HG02678 (cell line): ENCODE measurements around the gene CACNA1S.

Experiments used
- ATAC-seq: cut with Tn5 transposase; IDR thresholded peaks from one replicate; pipeline ENCODE4 v1.9.1; 2021; ENCODE audit warnings: mild to moderate bottlenecking, moderate library complexity; ENCODE audit not compliant: unreplicated experiment

CACNA1S gene

DNA sequence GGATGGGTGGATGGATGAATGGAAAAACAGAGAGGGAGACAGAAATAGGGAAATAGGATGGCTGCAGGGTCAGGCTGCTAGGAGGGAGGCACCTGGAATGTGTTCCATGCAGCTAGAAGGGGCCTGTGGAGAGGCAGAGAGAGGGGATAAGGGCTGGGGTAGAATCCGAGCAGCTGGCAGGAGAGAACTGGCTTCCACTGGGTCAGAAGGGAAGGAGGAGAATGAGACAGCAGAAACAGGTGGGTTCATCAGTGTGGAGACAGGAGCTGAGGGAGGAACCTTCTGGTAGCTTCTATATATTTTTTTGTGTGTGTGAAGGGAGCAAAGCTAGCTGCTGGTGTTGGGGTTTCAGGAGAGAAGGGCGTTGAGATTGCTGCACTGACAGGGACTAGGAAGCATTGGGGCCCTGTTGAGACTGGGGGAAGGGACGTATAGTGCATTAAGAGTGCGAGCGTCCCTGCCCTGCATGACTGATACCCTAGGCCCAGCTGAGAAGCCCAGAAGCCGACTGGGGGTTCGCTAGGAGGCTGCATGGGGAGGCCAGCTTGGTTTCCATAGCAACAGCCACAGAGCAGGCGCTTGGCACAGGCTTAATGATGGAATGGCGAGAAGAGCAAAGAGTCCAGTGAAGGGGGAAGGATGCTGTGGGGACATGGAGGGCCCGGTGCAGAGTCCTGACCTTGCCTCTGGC is 73.9 kb downstream of the CACNA1S start:
- ATAC-seq = no peak

DNA sequence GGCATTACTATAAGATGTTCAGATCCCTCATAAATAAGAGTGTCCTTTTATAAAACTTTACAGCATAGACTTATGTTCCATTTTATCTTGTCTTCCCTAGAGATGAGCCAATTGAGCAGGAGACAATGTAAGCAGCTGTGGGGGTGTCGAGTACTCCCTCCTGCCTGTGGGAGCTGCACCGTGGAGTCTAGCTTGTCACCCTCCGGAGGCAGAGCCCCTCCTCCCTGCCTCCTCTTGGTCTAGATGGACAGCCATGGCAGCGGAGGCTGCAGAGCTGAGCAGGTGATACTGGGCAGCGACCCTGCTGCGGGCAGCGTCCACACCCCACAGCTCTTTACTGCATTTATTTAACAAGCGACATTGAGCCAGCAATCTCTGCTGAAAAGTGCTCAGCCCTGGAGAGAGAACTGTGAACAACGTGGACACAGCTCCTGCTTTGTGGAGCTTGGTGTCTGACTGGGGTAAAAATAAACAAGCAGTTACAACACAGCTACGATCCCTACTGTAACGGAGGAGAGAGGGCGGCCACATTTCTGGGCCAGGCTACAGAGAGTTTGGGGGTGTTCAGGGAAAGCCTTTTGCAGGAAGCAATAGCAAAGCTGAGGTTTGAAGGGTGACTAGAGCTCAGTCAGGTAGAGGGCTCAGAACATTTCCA is 75.9 kb downstream of the CACNA1S start:
- no peak for ATAC-seq

DNA sequence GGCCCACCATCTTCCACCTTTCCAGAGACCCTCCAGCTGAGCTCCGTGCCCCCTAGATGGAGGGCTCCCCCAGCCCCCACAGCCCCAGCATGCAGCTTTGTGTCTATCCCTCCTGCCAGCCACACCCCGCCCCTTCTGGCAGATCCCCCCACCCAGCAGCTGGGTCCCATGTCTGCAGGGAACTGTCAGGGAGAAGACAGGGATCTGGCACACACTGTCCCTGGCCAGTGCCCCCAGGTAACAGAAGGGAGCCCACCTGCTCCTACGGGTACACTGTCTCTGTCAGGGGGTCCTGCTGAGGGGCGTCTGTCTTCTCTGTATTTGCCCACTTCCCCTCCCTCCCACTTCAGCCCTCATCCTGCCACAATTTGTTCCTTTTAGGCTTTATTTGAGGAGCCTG is 77.6 kb downstream of the CACNA1S start:
- ATAC-seq = no peak

DNA sequence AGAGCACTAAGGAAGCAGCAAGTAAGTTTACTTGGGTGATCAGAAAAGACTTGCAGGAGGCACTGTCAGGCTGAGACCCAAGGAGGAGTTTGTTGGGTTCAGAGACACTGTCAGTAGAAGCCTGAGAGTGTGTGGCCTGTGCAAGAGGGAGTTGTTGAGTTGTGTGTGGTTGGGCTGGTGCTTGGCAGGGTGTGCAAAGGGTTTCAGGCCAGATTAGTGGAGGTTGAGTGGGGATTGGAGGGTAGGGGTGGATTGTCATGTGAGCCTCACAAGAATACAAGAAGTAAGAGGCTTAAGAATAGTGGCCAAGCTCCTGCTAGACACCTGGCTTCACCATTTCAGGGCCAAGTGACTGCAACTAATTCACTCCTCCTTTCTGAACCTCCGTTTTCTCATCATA is 79.8 kb downstream of the CACNA1S start:
- ATAC-seq = no peak

DNA sequence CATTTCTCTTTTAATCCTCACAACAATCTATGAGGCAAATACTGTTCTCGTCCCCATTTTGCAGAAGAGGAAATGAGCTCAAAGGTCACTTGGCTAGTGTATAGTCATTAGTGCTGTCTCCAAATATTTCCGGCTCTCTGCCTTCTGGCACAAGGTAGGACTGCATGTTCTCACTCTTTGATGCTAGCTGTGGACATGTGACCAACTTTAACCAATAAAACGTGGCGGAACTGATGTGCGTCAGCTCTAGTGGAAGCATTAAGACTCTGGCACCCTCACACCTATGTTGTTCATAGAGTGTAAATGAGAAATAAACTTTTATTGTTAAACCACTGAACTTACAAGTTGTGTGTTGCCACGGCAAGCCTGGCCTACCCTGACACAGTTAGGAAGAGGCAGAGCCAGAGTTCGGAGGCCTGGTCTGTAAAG is 83.8 kb downstream of the CACNA1S start:
- no peak for ATAC-seq

DNA sequence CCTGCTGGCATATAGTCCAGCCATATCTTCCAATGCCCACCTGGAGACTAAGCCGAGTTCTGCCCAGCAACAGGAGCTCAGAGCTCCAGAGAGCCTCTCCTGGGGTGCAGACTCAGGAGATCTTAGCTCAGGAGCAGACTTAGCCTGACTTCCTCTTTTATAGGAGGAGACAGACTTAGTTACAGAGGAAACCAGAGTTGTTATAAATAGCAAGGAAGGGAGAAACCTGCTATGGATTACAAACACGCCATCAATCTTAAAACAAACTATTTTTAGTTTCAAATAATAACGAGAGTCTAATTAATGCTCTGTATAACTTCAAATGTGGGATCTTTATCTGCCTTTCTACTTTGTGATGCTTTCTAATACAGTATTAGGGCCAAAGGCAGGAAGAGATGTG is 85.4 kb downstream of the CACNA1S start:
- no peak for ATAC-seq

DNA sequence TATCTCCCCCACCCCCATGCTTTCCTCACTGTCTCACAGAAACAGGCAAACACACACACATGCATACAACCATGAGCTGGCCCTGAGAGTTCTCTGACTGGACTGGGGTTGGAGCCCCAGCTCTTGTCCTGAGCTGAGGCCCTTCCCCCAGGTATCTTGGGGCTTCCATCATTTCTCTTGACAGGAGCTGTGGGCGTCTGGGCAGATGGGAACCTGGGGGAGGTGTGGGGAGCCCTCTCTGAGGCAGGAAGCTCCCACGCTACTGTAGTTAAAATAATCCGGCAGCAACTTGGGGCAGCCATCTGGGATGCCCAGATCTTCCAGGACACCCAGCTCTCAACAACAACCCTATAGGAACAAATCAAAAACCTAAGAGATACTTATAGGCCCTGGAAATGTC is 86.0 kb downstream of the CACNA1S start:
- no peak for ATAC-seq

DNA sequence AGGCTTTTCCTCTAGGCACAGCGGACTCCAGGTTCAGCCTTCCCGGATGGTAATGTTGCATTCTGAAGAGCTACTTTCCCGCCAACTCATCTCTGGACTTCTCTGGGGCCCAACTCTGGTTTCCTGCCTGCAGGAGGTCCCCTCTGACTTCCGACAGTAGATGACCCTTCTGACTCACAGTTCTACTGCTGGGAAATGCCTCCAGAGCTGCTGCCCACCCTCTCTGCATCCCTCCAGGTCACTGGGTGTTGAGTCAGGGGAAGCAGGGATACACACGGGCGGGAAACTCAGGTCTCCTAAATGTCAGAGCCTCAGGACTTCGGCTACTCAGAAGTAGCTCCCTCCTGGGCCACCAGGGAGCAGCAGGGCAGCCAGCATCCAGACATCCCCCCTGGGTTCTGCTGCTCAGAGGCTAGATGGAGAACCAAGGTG is 86.6 kb downstream of the CACNA1S start:
- ATAC-seq = no peak

DNA sequence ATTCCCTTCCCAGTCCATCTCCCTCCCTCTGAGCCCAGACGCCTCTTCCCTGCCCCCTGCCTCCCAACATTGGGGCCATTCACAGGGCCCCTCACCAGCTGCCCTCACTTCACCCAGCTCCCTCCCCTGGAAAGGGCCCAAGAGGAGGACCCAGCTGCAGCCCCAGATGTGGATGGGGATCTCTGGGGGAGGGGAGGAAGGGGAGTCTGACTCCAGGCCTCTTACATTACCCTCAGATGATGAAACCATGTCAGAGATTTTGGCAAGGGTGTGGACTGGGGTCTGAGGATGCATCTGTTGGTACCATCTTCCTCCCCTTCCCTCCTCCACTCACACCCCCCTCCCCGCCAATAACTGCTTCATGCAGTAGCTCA is 87.6 kb downstream of the CACNA1S start:
- ATAC-seq = no peak

DNA sequence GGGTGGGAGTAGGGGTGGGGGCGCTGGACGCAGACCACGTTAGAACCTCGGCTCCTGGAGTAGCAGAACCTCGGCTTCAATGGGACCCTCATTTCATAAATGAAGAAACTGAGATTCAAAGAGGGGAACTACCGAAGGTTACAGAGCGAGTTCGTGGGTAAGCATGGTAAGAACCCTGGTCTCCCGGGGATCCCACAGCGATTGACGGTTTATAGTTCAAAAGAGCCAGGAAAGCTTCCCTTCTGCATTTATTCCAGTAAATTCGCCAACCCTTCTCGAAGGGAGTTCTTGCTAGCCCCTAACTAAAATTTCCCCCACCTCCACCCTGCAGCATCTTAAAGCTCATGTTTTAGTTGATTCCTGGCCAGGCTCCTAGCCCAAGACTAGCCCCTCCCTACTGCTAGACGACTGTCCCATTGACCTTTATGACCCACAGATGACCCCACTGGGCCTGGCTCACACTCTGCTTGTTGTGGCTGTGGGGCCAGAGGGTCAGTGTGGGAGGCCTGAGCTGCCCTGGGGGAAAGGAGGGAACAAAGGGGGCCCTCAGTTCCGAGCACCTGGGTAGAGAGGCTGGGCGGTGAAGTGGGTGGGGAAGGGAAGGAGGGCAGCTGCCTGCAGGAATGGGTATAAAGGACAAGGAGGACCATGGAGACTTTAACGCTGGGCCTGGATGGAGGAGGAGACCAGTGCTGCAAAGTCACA is 88.2 kb downstream of the CACNA1S start:
- ATAC-seq = no peak

DNA sequence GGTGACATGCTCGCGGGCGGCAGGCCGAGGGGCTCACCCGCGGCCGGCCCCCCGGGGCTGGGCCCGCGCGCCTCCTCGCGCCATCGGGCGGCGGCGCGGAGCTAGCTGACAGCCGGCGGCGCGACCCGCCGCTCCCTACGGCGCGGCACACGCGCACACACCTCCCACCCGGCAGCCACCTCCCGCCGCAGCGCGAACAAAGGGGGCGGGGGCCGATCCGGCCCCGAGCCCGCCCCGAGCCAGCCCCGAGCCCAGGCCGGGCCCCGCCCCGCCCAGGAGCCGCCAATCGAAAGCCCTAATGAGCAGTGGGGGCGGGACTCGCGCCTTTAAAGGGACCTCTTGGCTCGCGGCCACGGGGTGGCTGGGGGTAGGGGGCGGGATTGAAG is 88.7 kb downstream of the CACNA1S start, which contains the start of gene KIF21B:
KIF21B (minus strand) TSS at position 198 of the 386 bp plus-strand sequence. CDS start 331 bp downstream, outside the sequence.
- ATAC-seq = peak; percentile 66

DNA sequence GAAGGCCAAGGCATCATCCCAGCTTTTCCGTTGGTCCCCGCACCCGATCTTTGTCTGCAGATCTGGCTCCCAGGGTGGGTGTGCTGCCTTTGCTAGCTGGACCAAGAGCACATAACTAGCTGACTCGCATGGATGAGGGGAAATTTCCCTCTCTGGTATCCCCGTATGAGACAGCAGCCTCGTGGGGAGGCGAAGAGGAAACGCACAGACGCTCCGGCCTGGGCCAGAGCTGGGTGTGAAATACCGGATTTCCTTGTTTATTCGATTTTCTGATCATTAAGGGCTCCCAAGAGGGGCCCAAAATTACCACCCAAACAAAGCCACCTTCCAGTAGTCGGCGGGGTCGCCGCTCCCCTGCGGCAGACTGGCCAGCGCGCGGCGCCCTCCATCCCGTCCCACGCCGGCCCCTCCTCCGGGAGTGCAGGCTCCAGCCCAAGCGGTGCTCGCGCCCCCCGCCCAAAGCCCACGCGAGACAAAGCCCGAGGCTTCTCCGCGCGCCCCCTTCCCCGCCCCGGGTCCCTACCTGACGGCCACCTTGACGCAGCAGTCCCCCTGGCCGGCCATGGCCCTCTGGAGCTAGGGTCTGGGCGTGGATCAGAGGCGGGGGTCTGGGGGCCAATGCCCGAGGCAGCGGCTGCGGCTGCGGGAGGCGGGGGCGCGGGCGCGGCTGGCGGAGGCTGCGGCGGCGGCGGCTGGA is 89.3 kb downstream of the CACNA1S start:
- ATAC-seq = no peak

DNA sequence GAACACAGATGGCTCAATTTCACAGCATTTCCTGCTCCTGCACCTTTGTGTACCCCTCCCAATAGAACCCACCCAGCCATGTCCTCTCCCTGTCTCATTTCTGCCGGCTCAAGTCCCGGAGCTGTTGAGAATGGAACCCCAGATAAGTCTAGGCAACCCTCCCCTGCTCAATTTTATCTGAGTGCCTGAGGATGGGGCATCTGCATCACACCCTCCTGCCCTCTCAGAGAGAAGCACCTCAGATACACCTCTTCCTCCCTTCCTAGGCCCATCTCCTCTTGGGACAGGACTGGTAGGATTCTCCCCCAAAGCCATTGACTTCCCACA is 89.8 kb downstream of the CACNA1S start:
- ATAC-seq = no peak

DNA sequence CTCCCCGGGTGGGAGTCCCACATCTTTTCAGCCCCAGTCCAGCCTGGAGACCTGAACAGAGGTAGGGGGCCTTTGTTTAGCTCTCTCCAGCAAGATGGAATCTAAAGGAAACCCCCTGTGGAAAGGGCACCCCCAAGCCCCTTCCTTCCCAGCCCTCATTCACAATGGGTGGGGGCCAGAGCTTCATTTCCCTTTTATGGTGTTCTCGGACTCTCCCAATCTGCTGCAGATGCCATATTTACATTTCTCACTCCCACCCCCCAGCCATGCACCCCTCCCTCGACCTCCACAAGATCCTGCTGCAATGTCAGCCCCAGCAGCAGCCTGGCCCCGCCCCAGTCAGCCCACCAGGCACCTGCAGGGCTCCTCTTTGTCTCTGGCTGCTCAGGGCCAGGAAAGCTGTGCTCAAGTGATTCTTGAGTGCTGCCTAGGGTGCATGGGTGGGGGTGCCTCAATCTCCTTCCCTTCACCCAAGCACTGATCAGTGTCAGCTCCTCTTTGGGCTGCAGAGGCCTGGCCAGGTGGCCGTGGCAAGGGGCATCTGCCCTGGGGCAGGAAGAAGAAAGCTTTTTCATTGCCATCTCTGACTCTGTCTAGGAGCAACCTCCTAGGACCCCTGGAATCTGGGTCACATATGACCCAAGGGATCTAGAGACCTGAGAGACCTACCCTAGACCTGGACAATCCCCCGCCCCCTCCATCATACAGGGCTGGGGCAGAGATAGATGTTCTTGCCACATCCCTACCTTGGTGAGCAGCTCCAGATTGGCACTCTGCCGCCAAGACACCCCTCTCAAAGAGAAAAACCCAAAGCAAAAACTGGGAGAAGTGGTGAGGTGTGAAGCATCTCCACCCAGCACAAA is 90.4 kb downstream of the CACNA1S start:
- ATAC-seq = no peak

DNA sequence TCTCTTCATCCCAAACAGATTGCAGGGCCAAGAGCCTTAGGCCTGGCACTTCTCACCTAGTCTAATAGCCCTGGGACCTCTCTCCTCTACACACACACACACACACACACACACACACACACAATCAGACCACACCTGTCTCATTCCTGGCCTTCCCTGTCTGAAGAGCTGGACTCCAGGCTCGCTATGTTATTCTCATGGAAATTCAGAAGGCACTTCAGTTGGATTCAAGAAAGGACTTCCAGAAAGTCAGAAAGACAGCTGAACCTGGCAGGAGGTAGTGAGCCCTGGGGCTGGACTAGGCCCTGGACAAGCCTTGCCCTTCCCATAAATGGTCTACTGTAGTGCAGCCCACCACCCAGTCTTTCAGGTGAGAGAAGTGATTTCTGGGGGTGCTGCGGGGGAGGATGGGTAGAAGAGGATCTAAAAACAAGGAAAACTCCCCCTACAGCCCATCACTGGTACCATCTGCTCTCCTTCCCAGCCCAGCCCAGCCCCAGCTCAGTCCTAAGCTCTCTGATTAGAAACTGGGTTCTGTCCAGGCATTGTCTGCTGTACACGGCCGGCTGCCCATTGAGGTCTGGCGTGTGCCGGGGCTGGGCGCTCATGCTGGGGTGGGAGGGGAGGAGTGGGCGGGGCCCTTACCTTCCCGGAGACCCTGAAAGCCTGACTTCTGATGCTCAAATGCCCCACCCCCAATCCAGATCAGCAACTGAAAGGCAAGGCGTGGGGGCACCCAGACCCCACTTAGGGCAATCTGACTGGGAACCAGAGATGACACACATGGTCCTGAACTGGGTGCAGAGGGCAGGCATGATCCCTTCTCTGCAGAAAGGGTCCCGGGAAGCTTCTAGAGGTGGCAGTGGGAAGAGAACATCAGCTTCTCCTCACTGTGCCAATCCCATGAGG is 91.3 kb downstream of the CACNA1S start:
- ATAC-seq = no peak

DNA sequence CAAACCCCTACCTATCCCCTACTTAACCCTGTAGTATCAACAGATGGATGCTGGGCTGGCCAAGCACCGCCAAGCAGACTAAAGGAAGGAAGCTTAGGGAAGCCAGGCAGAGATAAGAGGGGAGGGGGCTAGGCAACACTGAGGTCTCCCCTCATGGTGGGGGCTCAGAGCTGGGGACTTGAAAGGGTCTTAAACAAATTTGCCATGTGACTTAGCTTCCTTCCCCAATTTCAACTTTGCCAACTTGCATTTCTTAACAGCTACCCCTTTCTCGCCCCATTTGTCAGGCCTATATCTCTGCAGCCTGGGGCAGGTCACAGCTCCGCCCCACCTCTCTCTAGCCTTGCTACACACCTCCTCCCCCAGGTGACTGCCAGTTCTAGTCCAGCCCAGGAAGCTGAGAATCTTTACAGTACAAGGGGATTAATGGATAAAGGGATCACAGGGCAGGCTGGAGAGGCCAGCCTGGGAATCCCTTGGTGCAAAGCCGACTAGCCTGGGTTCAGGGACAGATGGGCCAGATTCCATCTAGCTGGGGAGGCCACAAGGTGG is 92.1 kb downstream of the CACNA1S start:
- no peak for ATAC-seq

DNA sequence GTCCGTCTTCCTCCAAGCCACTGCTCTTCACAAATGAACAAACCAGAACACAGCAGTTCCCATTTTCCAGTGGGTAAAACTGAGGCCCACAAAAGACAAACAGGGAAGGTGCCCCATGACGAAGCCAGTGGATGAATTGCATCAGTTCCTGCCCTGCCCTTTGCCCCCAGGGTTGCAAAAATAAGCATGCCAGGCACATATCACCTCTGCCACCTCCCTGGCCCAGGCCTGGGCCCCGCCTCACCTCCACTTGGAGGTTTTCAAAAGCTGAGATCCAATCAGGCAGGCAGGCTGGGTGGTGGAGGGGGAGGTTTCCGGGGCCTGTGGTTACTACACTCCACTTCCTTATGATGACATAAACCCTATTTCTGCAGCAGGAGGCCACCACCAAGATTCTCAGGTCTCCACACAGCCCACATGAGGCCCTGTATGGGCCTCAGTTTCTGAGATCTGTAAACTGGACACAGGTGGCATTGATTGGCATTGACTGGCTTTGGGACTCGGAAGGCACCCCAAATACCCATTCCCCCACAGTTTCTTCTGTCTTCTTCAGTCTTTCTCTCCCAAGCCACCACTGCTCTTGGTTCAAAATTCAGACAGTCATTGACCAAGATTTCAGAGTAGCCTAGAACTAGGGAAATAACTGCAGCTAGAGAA is 92.8 kb downstream of the CACNA1S start:
- peak; percentile 66 for ATAC-seq

DNA sequence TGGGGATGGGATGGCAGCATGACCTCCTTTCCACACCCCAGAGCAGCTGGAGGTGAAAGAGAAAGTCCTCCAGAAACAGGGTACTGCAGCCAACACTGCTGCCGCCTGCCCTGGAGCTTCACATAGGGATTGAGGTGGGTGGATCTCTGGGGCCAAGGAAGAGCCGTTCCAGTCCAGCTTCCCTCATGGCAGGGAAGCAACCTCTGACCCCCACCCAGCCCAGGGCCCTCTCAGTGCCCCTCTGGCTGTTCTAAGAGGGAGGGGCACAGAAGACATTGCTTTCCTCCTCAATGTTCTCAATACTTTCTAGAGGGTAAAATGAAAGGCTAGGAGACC is 94.4 kb downstream of the CACNA1S start:
- no peak for ATAC-seq
